NCI-H1092 treated with DMSO at 0.1 percent for 48 hours (cell line): ENCODE data around the gene RUVBL2.

ENCODE experiments used
- DNase-seq: peaks from one replicate; lab custom pipeline; 2025; lab: John Stamatoyannopoulos, UW

Gene RUVBL2

DNA sequence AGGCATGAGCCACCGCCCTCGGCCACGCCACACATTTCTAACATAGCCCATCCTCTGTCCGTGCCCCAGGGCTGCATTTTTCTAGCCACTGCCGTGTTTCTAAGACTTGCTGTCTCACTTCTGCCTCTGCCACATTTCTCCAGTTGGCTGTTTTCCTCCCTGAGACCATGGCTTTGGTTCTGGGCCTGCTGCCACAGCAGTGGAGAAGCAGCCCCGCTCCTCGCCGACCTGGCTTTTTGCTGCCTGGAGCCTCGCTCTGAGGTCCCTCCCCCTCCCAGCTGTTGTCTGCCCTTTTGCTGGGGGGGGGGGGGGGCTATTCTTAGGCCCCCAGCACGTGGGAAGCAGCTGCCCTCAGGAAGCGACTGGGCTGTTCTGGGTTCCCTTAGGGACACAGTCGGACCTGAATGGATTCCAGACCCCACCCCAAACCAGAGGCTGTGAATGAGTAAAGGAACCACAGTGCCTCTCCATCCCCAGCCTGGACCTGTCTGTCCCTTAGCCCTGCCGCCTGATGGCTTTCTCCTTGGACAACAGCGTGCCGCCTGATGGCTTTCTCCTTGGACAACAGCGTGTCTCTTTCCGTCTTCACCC is 3.9 kb upstream of the RUVBL2 start:
- DNase-seq: no peak

DNA sequence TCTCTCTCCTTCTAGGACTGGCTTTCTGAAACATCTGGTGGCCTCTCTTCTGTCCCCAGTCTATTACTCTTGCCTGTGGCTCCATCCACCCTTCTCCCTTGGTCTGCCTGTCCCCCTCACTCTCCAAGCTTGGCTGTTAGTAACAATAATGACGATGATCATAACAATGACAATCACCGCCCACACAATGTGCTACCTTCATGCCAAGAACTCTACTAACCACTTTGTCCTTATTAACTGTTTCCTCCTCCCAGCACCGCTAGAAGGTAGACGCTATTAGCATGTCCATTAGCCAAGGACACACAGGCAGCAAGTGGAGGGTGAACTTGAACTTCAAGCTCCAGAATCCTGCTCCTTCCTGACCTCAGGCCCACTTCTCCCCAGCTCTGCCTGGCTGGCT is 3.3 kb upstream of the RUVBL2 start:
- DNase-seq: no peak

DNA sequence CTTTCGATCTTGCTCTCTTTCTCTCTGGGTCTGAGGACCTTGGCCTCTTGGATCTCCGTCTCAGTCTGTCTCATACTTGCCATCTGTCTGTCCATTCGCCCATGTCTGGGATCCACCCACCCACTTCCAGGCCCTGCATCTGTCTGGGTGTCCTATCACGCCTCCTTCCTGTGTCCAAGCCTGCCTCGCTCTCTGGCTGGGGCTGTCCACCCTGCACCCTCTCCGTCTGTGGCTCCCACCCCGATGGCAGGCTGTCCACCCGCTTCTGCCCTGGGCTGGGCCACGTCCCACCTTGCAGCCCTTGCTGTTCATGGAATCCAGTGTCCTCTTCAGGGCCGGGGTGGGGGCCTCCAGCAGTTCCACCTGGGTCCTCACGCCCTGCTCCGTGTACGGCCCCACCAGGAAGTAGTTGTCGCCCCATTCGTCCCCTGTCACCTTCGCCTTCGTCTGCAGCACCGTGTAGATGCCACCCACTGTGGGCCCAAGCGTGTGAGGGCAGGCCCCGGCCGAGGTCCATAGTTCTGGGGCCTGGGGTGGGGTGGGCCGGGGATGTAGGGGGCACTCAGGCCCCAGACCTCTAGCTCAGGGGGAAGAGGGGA is 2.6 kb upstream of the RUVBL2 start:
- DNase-seq: no peak

DNA sequence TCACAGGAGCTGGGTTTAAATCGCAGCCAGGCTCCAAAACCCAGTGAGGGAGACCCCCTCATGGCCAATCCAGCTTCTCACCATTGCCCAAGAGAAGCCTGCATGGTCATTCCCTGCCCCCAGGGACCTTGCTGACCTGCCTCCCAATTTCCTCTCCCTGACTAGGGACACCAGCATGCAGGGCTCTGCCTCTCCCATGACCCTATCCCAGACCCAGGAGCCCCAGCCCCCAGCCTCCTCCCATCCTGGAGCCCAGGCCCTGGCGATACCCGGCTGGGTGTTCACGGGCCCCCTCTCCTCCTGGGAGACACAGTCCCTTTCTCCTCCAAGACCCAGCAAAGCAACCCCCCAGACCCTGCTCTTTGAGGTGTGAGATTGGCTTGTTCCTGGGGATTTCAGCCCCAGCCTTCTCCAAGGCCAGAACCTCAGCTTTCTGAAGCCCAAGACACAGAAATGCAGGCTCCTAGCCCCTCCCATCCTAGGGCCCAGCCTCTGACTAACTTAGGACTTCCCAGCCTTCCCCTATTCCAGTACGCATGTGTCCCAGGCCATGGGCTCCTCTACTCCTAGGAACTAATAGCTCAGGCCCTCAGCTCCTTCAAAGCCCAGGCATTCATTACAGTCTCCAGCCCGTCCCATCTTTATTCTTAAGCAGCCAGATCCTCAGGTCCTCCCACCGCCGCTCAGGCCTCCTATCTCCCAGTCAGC is 1.7 kb upstream of the RUVBL2 start:
- no peak for DNase-seq

DNA sequence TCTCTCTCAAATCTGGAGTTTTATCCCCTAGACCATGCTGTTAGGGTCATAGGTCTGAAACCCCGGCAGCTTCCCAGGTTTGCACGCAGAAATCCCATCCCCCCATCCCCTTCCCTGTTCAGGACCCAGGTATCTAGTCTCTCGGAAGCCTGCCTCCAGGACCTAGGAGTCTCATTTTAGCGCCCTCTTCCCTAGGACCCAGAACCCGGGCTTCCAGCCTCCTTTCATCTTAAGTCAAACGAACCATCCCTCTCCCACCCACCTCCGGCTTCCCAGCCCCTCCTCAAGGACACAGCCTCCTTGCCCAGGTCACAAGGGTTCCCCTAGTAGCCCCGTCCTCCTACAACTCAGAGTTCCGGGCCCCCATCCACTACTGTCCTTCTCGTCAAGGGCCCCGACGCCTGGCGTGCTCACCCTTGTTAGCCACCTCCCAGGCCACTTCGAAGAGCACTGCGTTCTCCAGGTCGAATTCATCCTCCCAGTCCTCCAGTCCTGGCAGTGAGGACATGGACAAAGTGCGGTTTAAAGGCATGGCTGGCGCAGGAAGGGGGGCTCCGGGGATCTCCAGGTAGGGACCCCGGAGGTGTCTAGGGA is 1.0 kb upstream of the RUVBL2 start:
- DNase-seq: no peak

DNA sequence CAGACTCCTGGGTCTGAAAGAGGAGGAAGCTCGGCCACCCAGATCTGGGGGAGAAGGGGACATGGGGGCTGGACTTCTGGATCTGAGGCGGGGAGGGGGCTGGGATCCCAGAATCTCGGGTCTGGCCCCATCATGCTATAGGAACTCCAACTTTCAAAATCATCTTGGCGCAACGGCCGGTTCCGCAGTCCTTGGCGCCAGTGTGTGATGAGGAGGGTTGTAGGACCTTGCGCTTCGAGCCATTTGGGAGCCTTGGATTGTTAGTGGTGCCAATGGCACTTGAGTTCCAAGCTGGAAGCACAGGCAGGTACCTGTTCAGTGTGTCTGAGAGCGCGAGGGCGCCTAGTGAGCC is 324 bp downstream of the RUVBL2 start:
- no peak for DNase-seq

DNA sequence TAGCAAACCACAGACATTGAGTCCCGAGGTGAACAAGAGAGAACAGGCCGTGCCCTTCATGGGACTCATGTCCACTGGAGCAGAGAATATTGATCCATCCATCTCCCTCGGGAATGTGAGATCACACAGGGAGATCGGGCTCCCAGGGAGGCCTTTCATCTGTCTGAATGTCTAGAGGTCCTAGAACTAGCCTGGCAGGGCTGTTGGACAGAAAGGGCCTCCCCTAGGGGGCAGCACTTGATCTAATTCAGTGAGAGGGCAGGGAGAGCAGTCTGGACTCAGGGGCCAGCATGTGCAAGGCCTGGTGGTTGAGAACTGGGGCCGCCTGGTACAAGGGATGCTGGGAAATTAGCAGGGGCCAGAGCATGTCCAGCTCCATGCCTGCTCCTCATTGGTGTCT is 4.3 kb downstream of the RUVBL2 start:
- no peak for DNase-seq

DNA sequence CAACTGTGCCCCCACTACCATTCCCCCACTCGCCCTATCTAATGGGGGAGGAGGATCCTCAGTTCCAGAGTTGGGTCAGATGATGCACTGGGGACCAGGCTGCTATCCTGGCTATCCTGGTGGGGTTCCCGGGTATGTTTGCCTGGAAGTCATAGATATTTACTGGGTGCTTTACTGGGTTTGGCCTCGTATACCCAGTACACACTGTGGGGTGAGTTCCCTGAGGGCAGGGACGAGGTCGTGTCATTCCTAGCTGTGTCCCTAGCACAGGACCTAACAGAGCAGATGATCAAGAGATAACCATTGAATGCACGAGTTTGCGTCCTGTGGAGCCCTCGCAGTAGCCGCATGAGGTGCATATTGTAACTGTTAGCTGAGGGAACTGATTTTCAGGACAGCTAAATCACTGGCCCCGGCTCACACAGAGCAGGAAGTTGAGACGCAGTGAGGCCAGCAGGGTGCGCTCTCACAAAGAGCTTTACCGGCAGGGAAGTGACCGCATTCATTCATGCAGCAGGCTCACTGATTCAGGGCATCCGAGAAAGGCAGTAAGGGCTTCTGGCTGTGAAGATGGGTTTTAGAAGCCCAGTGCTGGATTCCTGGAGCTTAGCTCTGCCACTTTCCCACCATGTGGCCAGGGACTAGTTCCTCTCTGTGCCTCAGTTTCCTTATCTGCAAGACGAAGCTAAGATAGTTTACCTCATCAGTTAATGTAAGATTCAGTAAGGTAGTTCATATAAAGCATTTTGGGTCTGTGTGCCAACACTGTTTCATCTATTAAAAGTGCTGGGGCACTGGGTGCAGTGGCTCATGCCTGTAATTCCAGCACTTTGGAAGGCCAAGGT is 6.0 kb downstream of the RUVBL2 start:
- no peak for DNase-seq

DNA sequence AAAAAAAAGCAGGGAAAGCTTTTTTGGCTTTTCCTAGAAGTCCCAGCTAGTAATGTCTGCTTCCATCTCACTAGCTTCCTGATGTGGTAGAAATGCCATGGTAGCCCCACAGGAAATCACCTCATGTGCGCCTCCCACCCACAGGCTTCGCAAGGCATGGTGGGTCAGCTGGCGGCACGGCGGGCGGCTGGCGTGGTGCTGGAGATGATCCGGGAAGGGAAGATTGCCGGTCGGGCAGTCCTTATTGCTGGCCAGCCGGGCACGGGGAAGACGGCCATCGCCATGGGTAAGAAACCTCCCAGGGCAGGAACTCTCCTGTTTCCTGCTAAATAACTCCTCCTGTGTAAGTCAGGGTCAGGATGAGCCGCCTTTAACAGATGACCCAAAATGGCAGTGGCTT is 10.4 kb downstream of the RUVBL2 start:
- no peak for DNase-seq

DNA sequence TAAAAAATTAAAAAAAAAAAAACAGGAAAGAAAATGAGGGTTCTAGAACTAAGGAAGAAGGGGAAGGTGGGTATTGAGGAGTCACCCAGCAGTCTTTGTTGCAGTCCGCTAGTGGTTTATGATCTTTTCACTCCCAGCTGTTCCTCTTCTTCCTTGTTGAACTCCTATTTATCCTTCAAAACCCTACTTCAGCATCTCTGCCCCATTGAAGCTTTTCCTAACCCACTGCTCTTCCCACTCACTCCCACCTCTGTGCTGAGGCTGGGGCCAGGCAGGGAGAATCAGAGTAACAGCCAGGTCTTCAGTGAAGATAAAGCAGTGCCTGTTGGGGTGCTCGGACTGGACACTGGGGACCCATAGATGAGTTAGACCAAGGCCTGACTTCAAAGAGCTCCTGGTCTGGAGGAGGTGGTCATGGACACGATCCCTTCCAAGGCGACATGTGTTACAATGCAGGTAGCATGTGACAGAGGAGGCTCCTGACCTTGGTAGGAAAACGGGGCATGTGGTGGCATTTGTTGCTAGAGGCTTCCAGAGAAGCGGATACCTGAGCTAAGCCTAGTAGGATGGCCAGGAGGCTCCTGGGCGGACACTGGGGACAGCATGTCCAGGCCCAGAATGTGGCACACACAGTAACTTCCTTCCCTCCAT is 11.4 kb downstream of the RUVBL2 start:
- no peak for DNase-seq

DNA sequence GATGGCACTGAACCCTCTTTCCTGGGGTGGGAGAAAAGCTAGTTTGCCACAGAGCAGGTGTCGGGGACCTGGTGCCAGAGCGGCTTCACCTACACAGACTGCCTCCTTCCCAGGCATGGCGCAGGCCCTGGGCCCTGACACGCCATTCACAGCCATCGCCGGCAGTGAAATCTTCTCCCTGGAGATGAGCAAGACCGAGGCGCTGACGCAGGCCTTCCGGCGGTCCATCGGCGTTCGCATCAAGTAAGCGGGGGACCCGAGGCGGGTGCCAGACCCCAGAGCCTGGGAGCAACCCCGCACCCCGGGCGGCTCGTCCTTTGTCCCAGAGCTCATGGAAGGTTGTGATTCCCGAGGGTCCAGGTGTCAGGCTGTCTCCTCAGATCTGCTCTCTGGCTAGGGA is 13.2 kb downstream of the RUVBL2 start:
- no peak for DNase-seq

DNA sequence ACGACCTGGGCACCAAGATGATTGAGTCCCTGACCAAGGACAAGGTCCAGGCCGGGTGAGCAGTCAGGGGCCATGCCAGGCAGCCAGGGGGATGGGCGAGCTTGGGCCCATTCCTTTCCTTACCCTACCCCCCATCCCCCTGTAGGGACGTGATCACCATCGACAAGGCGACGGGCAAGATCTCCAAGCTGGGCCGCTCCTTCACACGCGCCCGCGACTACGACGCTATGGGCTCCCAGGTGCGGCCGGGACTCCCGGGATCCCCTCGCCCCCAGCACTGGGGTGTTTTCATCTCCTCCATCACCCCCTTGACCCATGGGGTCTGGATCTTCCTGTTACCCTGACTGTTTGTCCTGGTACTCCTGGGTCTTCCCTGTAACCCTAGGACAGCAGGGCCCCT is 16.1 kb downstream of the RUVBL2 start:
- DNase-seq: no peak

DNA sequence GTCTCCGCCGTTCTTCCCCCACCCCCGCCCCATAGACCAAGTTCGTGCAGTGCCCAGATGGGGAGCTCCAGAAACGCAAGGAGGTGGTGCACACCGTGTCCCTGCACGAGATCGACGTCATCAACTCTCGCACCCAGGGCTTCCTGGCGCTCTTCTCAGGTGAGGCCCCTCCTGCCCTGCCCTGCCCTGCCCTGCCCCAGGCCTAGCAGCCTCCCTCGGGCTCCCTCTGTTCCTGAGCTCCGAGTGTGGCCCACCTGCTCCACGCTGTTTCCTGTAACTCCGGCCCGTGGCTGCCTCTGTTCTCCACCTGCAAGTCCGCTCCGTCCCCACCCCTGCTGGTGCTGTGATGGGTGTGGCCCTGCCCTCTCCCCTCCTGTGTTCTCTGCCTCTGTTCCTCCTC is 16.8 kb downstream of the RUVBL2 start:
- no peak for DNase-seq

DNA sequence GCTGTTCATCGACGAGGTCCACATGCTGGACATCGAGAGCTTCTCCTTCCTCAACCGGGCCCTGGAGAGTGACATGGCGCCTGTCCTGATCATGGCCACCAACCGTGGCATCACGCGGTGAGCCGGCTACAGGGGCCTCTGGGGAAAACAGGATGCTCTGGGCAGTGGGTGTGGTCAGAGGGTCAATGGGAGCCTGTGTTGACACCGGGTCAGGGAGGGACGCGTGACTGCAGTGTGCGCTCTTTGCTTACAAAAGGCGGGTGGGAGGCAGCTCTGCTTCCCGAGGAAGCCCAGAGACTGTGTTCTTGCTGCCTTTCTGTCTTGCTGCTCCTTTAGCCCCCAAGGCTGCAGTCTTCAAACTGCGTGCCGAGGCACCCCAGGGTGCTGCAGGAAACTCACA is 17.5 kb downstream of the RUVBL2 start:
- no peak for DNase-seq

DNA sequence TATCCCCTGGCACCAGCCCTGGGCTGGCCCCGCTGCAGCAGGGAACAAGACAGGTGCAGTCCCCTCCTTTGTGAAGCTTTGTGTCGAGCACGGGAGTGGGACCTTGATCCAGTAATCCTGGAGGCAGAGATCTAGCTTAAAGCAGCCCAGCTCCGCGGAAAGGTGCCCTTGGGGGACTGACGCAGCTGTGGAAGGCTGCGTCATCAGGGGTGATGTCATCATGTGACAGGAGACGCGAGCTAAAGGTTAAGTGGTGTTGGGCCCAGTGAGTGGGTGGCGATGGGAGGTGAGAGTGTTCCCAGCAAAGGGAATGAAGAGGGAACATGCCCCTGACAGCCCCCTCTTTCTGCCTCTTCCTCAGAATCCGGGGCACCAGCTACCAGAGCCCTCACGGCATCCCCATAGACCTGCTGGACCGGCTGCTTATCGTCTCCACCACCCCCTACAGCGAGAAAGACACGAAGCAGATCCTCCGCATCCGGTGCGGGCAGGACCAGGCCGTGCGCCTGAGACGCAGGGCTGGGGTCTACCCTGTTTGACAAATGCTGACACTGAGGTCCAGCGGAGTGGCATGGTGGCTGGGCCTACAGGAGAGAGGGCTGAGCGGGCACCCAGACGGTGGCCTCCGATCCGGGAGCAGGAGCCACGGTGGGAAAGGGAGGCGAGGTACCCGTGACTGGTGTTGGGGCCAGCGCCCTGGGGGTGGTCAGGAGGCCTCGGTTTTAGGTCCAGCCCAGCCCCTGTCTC is 20.6 kb downstream of the RUVBL2 start:
- no peak for DNase-seq

DNA sequence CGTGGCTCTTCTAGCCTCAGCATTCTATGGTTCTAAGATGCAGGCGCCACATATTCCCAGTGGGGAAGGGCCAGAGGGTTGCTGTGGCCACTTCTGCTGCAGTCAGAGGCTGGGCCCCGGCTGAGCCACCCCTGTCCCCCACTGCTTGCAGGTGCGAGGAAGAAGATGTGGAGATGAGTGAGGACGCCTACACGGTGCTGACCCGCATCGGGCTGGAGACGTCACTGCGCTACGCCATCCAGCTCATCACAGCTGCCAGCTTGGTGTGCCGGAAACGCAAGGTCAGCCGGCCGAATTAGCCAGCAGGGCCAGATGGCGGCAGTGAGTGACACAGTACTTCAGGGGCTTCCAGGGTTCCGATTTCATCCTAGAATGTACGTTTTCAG is 21.2 kb downstream of the RUVBL2 start:
- no peak for DNase-seq

DNA sequence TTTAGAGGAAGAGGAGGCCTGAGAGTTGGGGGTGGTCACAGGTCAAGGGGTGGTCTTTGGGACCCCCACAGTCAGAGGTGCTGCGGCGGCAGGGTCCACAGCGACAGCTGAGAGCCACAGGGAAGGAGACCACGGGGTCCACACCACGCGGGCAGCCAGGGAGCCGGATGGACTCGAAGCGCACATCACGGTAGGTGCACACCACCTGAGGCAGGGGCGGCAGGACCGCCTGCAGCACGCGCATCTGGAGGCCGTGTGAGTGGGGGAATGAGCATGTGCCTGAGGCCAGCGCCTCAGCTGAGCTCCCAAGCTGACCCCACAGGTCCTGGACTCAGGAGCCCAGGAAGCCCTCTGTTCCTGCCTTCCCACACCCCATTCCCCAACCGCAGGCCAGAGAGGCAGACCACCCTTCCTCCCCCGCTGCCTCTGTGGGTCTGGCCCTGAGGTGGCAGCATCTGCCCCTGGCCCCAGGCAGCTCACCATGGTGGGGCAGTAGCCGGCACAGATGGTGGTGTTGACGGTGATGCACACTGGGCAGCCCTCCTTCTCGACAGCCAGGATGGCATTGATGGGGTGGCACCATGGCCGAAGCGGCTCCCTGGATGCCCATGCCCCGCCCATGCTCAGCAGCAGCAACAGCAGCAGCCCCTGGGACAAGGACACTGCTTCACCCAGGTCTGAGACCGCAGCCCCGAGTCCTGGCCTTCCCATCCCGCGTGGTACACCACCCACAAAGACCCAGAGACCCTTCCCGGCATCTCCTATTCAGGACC is 22.6 kb downstream of the RUVBL2 start:
- no peak for DNase-seq

DNA sequence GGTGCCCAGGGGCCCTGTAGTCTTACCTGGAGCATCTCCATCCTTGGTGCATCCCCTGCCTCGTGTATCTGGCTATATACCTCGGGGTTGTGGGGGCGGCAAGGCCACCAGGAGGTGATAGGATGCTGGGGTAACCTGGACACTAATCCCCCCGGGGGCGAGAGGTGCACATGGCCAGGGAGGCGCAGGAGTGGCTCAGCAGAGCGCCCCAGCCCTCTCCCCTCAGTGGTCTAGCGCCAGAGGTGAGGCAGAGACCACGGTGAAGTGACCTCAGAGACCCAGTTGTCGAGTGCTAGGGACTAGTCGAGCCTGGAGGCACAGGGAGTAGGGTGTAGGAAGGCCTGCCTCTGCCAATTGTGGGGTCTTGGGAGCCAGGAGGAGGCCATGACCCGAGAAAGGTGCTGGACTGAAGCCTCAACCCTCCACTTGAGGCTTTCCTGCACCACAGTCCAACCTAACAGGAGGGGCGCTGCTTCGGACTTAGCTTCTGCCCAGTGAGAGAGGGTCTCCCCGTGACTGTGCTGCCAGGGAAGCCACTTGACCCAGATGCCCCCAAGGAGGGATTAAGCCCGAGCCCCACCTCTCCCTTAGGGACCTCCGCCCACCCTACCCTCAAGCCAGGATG is 23.5 kb downstream of the RUVBL2 start, which contains the start of gene LHB:
Gene LHB, minus strand, starts transcription at position 51 of the 625 bp plus-strand sequence. Its CDS starts 10 bp downstream, at position 41.
- no peak for DNase-seq

DNA sequence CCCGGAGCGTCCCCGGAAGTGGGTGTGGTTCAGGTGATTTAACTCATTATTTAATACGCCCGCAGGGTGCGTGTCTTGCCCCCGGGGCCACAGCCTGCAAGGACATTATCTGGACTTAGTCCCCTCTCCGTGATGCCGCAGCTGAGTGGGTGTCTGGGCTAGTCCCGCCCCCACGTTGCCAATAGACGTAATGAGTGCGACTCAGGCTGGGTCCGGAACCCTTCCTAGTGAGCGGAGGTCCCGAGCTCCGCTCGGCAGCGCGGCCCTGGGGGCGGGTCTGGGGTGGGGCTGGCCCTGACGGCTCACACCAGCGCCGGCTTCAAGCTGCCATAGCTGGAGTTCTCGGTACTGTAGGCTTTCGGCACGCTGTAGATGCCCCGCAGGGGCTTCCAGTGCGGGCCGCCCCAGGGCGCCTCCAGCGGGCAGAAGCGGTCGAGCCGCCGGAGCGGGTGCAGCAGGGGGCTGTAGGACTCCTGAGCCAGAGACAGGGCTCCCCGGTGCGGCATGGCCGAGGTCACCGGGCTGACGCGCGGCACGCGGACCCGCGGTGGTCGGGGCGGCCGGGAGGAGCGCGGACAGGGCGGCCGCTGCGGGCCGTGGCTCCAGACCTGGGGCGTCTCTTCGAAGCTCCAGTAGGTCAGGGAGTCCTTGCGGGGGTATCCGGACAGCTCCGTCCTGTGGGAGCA is 24.1 kb downstream of the RUVBL2 start:
- no peak for DNase-seq
